ENCODE measurements around the gene LSM3. TPM values are rescaled to one million over a fixed set of nuclear protein-coding genes. Genes with fewer than 3 reads are reported as not detected.

The LSM3 gene
- total RNA-seq, 2 donors from 2014 or later = 15.0 to 15.4 TPM

DNA sequence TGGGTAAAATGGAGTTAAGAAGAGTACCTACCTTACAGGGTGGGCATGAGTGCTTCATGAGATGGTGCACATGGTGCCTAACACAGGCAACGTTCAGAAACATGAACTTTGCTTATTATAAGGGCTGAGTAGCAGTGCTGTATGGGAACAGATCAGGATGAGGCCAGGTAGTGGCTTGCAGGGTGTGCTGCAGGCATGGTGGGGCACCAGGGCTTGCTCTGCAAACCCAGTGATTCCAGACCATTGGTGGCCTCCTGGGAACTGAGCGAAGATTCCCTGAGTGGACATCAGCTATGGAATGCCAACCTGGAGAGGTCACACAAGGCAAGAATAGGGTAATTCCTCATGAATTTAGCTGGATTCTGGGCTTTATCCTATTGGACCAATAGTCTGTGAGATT is 37.9 kb upstream of the LSM3 start:
- Histone ChIP-seq H3K27ac (peak overlapping the region; percentile 86 to 93), H3K4me1 (peaks cover 0 to 76% of the 10 kb centered on the region in 2 donors), H3K9me3 (no peaks in the 10 kb centered on the region), H3K4me3 (no peak overlapping the region), H3K27me3 (no peaks in the 10 kb centered on the region), H3K36me3 (peaks cover 54% of the 10 kb centered on the region)
- TF ChIP-seq CTCF (IDR thresholded peaks at IDR 0.05) = no peak
- DNase-seq (ENCODE audit: low spot score) = no peak

DNA sequence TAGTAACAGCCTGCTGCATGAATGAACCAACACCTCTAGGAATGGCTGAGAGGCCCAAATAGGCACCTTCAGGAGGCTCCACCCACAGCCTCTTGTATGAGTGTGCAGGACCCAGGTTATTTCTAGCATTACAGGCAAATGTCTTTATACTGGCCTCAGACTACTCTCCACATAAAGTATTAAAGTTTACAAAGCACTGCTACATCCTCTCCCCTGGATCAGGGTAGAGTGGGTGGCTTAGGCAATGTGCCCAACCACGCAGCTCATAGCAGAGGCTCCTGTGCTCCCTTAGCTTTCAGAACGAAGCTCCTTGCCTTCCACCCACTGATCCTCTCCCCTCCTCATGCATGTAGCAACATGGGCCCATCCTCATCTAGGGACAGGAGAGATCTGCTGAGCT is 37.5 kb upstream of the LSM3 start:
- peak overlapping the region; percentile 86 to 93 for H3K27ac ChIP-seq
- no peaks in the 10 kb centered on the region for H3K9me3 ChIP-seq
- peaks cover 0 to 81% of the 10 kb centered on the region in 2 donors for H3K4me1 ChIP-seq
- H3K36me3 ChIP-seq = peaks cover 54% of the 10 kb centered on the region
- no peak for DNase-seq (ENCODE audit: low spot score)
- H3K4me3 ChIP-seq = no peak overlapping the region
- TF ChIP-seq CTCF (IDR thresholded peaks at IDR 0.05) = no peak
- H3K27me3 ChIP-seq = no peaks in the 10 kb centered on the region

DNA sequence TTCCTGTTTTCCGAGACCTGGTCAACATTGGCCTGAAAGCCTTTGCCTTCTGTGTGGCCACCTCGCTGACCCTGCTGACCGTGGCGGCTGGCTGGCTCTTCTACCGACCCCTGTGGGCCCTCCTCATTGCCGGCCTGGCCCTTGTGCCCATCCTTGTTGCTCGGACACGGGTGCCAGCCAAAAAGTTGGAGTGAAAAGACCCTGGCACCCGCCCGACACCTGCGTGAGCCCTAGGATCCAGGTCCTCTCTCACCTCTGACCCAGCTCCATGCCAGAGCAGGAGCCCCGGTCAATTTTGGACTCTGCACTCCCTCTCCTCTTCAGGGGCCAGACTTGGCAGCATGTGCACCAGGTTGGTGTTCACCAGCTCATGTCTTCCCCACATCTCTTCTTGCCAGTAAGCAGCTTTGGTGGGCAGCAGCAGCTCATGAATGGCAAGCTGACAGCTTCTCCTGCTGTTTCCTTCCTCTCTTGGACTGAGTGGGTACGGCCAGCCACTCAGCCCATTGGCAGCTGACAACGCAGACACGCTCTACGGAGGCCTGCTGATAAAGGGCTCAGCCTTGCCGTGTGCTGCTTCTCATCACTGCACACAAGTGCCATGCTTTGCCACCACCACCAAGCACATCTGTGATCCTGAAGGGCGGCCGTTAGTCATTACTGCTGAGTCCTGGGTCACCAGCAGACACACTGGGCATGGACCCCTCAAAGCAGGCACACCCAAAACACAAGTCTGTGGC is 36.8 kb upstream of the LSM3 start:
- no peak for TF ChIP-seq CTCF (IDR thresholded peaks at IDR 0.05)
- peaks cover 0 to 84% of the 10 kb centered on the region in 2 donors for H3K4me1 ChIP-seq
- no peak for DNase-seq (ENCODE audit: low spot score)

GRCh38 chr3:14142567-14143270 is 35.9 kb upstream of the LSM3 start:
- peak overlapping the region; percentile 86 to 93 for H3K27ac ChIP-seq
- no peaks in the 10 kb centered on the region for H3K27me3 ChIP-seq
- peaks cover 0 to 79% of the 10 kb centered on the region in 2 donors for H3K4me1 ChIP-seq
- DNase-seq (ENCODE audit: low spot score) = no peak
- no peaks in the 10 kb centered on the region for H3K9me3 ChIP-seq
- H3K4me3 ChIP-seq = no peak overlapping the region
- peaks cover 59% of the 10 kb centered on the region for H3K36me3 ChIP-seq
- TF ChIP-seq CTCF (IDR thresholded peaks at IDR 0.05) = no peak

More for the DNA sequence above, 36.8 kb upstream of the LSM3 start:
- Histone ChIP-seq H3K27ac (peak overlapping the region; percentile 86 to 93), H3K27me3 (no peaks in the 10 kb centered on the region), H3K4me3 (no peak overlapping the region), H3K9me3 (no peaks in the 10 kb centered on the region), H3K36me3 (peaks cover 56% of the 10 kb centered on the region)

DNA sequence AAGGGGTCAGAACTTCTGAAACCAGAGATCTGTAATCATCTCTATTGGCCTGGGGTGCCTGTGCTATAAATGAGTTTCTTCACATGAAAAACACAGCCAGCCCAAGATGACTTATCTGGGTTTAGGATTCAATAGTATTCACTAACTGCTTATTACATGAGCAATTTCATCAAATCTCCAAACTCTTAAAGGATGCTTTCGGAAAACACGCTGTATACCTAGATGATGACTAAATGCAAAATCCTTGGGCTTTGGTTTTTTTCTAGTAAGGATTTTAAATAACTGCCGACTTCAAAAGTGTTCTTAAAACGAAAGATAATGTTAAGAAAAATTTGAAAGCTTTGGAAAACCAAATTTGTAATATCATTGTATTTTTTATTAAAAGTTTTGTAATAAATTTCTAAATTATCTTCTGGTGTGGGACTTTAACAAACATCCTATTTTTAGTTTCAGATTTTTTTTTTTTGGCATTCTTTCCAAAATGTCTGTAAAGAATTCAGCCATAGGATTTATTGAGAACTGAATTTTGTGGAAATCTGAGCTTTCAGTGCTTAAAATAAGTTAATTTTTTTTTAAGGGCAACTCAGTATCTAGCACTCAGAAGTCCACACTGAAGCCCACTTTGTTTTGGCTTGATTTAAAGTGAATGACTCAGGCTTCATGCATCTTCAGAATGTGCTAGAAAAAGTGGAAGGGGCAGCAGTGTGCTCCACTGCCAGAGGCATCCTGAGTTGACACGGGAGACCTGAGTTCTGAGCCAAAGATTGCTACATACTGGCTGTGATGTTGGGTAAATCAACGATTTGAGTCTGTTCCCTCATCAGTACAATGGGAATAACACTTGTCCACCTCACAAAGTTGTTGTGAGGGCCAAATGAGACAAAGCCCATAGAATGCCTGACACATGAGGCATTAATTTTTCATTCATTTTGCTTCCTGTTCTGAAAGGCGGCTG is 35.1 kb upstream of the LSM3 start:
- no peaks in the 10 kb centered on the region for H3K27me3 ChIP-seq
- H3K9me3 ChIP-seq = no peaks in the 10 kb centered on the region
- peak; percentile 87 for DNase-seq (ENCODE audit: low spot score)
- peak overlapping the region; percentile 86 to 93 for H3K27ac ChIP-seq
- H3K4me3 ChIP-seq = peak overlapping the region in 1 of 2 donors; percentile 36
- H3K4me1 ChIP-seq = peaks cover 0 to 78% of the 10 kb centered on the region in 2 donors
- H3K36me3 ChIP-seq = peaks cover 57% of the 10 kb centered on the region
- no peak for TF ChIP-seq CTCF (IDR thresholded peaks at IDR 0.05)

Measured in right atrium auricular region (tissue), 2 donors.